ENCODE results near the gene ECI1.

DNA sequence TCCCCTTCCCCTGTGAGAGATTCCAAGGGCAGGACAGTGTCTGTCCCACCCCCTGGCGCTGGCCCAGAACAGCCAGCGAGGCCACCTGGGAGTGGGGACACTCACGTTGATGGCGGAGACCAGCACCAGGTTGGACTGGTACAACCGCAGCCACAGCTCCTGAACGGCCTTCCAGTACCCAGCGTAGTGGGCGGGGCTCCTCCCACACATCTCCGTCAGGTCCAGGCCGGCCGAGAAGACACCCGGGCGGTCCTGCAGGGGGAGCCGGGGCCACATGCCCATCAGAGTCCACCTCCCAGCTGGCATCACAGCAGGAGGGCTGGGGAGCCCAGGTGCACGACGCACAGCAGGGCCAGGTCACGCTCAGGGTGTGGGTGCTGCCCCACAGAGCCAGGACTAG is 7.1 kb downstream of the ECI1 start:
- no peak for TF ChIP-seq CTCF (IDR thresholded peaks at IDR 0.05; ENCODE audit: poor library complexity)
- TF ChIP-seq EZH2 (IDR thresholded peaks at IDR 0.05; ENCODE audit: borderline replicate concordance): no peak

Data from hepatocyte (in vitro differentiated cells).